ENCODE measurements around the gene SORCS2. TPM values are rescaled to one million over a fixed set of nuclear protein-coding genes. Genes with fewer than 3 reads are reported as not detected.

SORCS2 gene
- total and polyA plus RNA-seq, 7 donors: 0.18 to 1.5 (median 0.36) TPM

DNA sequence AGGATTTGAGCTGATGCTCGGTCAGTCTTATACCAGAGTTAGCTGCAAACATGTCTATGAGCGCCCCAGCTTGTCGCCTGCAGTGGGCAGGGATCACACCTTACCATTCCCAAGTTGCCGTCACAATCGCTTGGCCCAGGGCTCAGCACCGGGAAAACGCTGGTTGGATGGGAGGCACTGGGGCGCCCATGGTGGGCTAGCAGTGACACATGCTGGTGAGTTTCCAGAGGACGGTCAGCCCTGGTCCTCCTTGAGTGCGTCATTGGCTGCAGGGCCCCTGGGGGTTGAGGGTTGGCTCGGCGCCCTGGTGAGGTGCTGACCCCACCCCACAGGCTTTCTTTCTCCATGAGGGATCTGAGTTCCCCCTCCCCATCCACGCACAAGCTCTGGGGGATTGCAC, 50.4 kb downstream of the SORCS2 start:
- ATAC-seq: peak in 1 of 4 donors; percentile 28
- TF ChIP-seq, protein P1, sequence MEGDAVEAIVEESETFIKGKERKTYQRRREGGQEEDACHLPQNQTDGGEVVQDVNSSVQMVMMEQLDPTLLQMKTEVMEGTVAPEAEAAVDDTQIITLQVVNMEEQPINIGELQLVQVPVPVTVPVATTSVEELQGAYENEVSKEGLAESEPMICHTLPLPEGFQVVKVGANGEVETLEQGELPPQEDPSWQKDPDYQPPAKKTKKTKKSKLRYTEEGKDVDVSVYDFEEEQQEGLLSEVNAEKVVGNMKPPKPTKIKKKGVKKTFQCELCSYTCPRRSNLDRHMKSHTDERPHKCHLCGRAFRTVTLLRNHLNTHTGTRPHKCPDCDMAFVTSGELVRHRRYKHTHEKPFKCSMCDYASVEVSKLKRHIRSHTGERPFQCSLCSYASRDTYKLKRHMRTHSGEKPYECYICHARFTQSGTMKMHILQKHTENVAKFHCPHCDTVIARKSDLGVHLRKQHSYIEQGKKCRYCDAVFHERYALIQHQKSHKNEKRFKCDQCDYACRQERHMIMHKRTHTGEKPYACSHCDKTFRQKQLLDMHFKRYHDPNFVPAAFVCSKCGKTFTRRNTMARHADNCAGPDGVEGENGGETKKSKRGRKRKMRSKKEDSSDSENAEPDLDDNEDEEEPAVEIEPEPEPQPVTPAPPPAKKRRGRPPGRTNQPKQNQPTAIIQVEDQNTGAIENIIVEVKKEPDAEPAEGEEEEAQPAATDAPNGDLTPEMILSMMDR (IDR thresholded peaks at IDR 0.05): no peak
- intact Hi-C loops (cut with DNase I): no loop called here
- WGBS, 3 donors: 80 to 90% (median 83%) methylated on average over 13 of the region's 13 CpGs
- Histone ChIP-seq H3K4me1 (peaks cover 11% of the 10 kb centered on the region), H3K27me3 (ENCODE audit: insufficient read depth in 3 of 3, low read length in 2 of 3) (no peaks in the 10 kb centered on the region), H3K27ac (no peak overlapping the region), H3K4me3 (no peak overlapping the region), H3K36me3 (ENCODE audit: insufficient read depth in 1 of 2, low read depth in 1 of 2) (no peaks in the 10 kb centered on the region), H3K9me3 (no peaks in the 10 kb centered on the region)
- no peak for DNase-seq

DNA sequence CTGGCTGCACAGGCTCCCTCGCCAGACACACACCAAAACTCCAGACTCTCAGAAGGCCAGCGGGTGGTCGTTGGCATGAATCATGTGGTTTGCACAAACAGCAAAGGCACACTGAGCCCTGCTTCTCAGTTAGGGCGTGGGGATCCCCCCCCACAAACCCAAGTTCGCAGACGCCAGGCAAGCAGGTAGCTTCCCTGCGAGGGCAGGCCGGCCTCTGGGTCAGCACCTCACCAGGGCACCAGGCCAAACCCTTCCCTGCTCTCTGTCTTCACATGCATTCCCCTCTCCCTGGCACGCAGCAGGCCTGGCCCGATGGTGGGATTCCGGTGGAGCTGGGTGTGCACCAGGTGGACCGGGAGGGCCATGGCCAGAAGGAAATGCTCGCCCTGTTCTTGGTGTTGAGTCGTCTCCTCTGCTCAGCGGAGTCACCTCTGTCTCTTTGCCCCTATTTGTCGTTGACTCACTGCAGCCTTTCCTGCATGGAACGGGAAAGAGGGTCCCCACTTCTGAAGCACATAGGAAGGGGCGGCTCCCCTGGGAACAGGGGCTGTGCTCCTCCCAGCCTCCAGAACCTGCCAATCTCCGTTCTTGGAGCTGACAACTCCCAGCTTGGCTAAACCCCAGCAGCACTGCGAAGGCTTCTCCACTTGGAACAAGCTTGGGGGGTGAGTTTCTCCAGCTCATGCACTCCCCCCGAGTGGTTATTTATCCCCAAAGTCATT, 51.4 kb downstream of the SORCS2 start:
- DNase-seq: no peak
- intact Hi-C loops (cut with DNase I): no loop called here
- no peak for ATAC-seq
- H3K9me3 ChIP-seq: no peaks in the 10 kb centered on the region
- H3K4me3 ChIP-seq: no peak overlapping the region
- 73 to 80% (median 79%) methylated on average over 21 of the region's 21 CpGs for WGBS, 3 donors
- peaks cover 11% of the 10 kb centered on the region for H3K4me1 ChIP-seq
- TF ChIP-seq, protein P1 (IDR thresholded peaks at IDR 0.05): no peak
- no peak overlapping the region for H3K27ac ChIP-seq
- no peaks in the 10 kb centered on the region for H3K36me3 ChIP-seq (ENCODE audit: insufficient read depth in 1 of 2, low read depth in 1 of 2)
- no peaks in the 10 kb centered on the region for H3K27me3 ChIP-seq (ENCODE audit: insufficient read depth in 3 of 3, low read length in 2 of 3)

DNA sequence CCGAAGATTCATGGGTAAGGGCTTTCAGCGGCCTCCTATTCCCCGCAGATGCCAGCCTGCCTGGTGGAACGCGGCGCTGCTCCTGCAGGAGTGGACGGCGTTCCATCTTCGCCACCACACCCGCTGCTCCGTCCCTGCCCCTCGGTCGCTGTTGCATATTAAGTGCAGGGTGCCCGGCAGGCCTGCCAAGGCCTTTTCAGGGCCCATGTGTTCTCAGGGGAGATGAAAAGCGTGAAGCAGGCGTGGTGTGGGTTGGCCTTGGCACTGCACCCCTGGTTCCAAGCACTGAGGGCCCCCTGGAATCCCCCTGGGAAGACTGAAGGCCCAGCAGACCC, 52.0 kb downstream of the SORCS2 start:
- 75 to 86% (median 85%) methylated on average over 16 of the region's 16 CpGs for WGBS, 3 donors
- Histone ChIP-seq H3K4me1 (peaks cover 9% of the 10 kb centered on the region), H3K36me3 (ENCODE audit: insufficient read depth in 1 of 2, low read depth in 1 of 2) (no peaks in the 10 kb centered on the region), H3K4me3 (no peak overlapping the region), H3K27ac (no peak overlapping the region), H3K27me3 (ENCODE audit: insufficient read depth in 3 of 3, low read length in 2 of 3) (no peaks in the 10 kb centered on the region), H3K9me3 (no peaks in the 10 kb centered on the region)
- ATAC-seq (no peak), DNase-seq (no peak)
- TF ChIP-seq, protein P1 (IDR thresholded peaks at IDR 0.05): no peak
- intact Hi-C loops (cut with DNase I): no loop called here

GRCh38 chr4:7244751-7245320, 52.5 kb downstream of the SORCS2 start:
- 89 to 91% (median 90%) methylated on average over 12 of the region's 12 CpGs for WGBS, 3 donors
- no peak for ATAC-seq
- Histone ChIP-seq H3K4me3 (no peak overlapping the region), H3K36me3 (ENCODE audit: insufficient read depth in 1 of 2, low read depth in 1 of 2) (no peaks in the 10 kb centered on the region), H3K9me3 (no peaks in the 10 kb centered on the region), H3K27ac (no peak overlapping the region), H3K27me3 (ENCODE audit: insufficient read depth in 3 of 3, low read length in 2 of 3) (peaks cover 0 to 3% (median 0%) of the 10 kb centered on the region in 3 donors), H3K4me1 (peaks cover 5% of the 10 kb centered on the region)
- DNase-seq: no peak
- intact Hi-C loops (cut with DNase I): no loop called here
- TF ChIP-seq, protein P1 (IDR thresholded peaks at IDR 0.05): no peak

Measured in psoas muscle (tissue), 8 donors.